Mesendoderm (in vitro differentiated cells): ENCODE data around the gene TPP1.
A peak's percentile ranks its signal among the peaks of the same experiment; 100 is the strongest.

Experiments used
- DNase-seq: peaks from one replicate; pipeline ENCODE4 v3.0.0; 2013
- H2AK5ac ChIP-seq: 2 replicates; pipeline ENCODE4 v1.6.1; 2013; ENCODE audit warnings: low read length, inconsistent platforms
- H2BK120ac ChIP-seq: 2 replicates; pipeline ENCODE4 v1.6.1; 2013; ENCODE audit warnings: low read depth, mild to moderate bottlenecking, low read length, moderate library complexity, mixed read lengths
- H2BK15ac ChIP-seq: replicated peaks from 2 replicates; pipeline ENCODE4 v1.6.1; 2013; ENCODE audit warnings: low read depth, mild to moderate bottlenecking, moderate library complexity
- H2BK5ac ChIP-seq: 2 replicates; pipeline ENCODE4 v1.6.1; 2013; ENCODE audit warnings: low read length, inconsistent platforms
- H3K18ac ChIP-seq: 2 replicates; pipeline ENCODE4 v1.6.1; 2013; ENCODE audit warnings: mild to moderate bottlenecking, low read length, mixed read lengths
- H3K23ac ChIP-seq: one replicate; pipeline ENCODE4 v1.6.1; 2013; ENCODE audit warnings: low read length
- H3K27ac ChIP-seq: 2 replicates; pipeline ENCODE4 v1.5.1; 2013; ENCODE audit warnings: low read depth, mild to moderate bottlenecking, inconsistent platforms, low read length, moderate library complexity
- H3K27me3 ChIP-seq: 2 replicates; pipeline ENCODE4 v1.6.1; 2013; ENCODE audit warnings: low read length, control low read depth, mild to moderate bottlenecking, inconsistent platforms; ENCODE audit not compliant: insufficient read depth, poor library complexity
- H3K36me3 ChIP-seq: 2 replicates; pipeline ENCODE4 v1.6.1; 2013; ENCODE audit warnings: low read length, inconsistent platforms; ENCODE audit not compliant: control insufficient read depth, insufficient read depth
- H3K4ac ChIP-seq: one replicate; pipeline ENCODE4 v1.6.1; 2013; ENCODE audit warnings: low read depth, mild to moderate bottlenecking, low read length, moderate library complexity
- H3K4me1 ChIP-seq: 2 replicates; pipeline ENCODE4 v1.6.1; 2013; ENCODE audit warnings: low read depth, low read length, inconsistent platforms; ENCODE audit not compliant: control insufficient read depth
- H3K4me2 ChIP-seq: 2 replicates; pipeline ENCODE4 v1.6.1; 2013; ENCODE audit warnings: low read length
- H3K4me3 ChIP-seq: 2 replicates; pipeline ENCODE4 v1.5.1; 2013; ENCODE audit warnings: mild to moderate bottlenecking, low read length
- H3K56ac ChIP-seq: one replicate; pipeline ENCODE4 v1.6.1; 2013; ENCODE audit warnings: low read length
- H3K79me1 ChIP-seq: 2 replicates; pipeline ENCODE4 v1.6.1; 2013; ENCODE audit warnings: low read length, inconsistent platforms
- H3K79me2 ChIP-seq: 2 replicates; pipeline ENCODE4 v1.6.1; 2013; ENCODE audit warnings: mild to moderate bottlenecking, low read length; ENCODE audit not compliant: control insufficient read depth, insufficient read depth
- H3K9ac ChIP-seq: 2 replicates; pipeline ENCODE4 v1.6.1; 2013; ENCODE audit warnings: low read length, inconsistent platforms
- H4K5ac ChIP-seq: one replicate; pipeline ENCODE4 v1.6.1; 2013; ENCODE audit warnings: low read length
- H4K8ac ChIP-seq: one replicate; pipeline ENCODE4 v1.6.1; 2013; ENCODE audit warnings: low read depth, mild to moderate bottlenecking, control low read depth, low read length, moderate library complexity
- WGBS: extraction: QIAGEN DNeasy Blood & Tissue Kit; methylation state at CpG from one replicate; pipeline ENCODE4 v1.1.7; 2013; ENCODE audit warnings: low lambda C conversion rate, missing lambda C conversion rate; ENCODE audit not compliant: insufficient coverage; ENCODE audit errors: extremely low coverage; 5-methylcytosine and 5-hydroxymethylcytosine counted together

Gene TPP1

GRCh38 chr11:6632116-6633073 lies 13.2 kb upstream of the TPP1 start:
- H3K79me1 ChIP-seq, result no peaks in the 10 kb centered on the region
- no peak overlapping the region for H3K18ac ChIP-seq
- no peak overlapping the region for H2BK15ac ChIP-seq
- no peak for DNase-seq
- no peak overlapping the region for H3K9ac ChIP-seq
- WGBS, result no CpG with 5 or more reads among the region's 29 CpGs
- no peak overlapping the region for H3K27ac ChIP-seq
- H2BK120ac ChIP-seq, result no peak overlapping the region
- peaks cover 5% of the 10 kb centered on the region for H3K27me3 ChIP-seq
- no peak overlapping the region for H3K4ac ChIP-seq
- no peak overlapping the region for H3K56ac ChIP-seq
- H3K4me3 ChIP-seq, result no peak overlapping the region
- H3K36me3 ChIP-seq, result no peaks in the 10 kb centered on the region
- H2AK5ac ChIP-seq, result no peak overlapping the region
- no peaks in the 10 kb centered on the region for H3K4me1 ChIP-seq
- H3K79me2 ChIP-seq, result no peaks in the 10 kb centered on the region
- no peak overlapping the region for H3K23ac ChIP-seq
- no peak overlapping the region for H2BK5ac ChIP-seq
- no peak overlapping the region for H3K4me2 ChIP-seq
- no peak overlapping the region for H4K5ac ChIP-seq
- no peak overlapping the region for H4K8ac ChIP-seq

- no peak overlapping the region for H2BK15ac ChIP-seq
- H2AK5ac ChIP-seq, result no peak overlapping the region
- no peak overlapping the region for H4K5ac ChIP-seq
- no peak overlapping the region for H3K56ac ChIP-seq
- no peak overlapping the region for H3K23ac ChIP-seq
- no peak overlapping the region for H3K18ac ChIP-seq
- DNase-seq, result no peak
- H3K4me1 ChIP-seq, result no peaks in the 10 kb centered on the region
- no peaks in the 10 kb centered on the region for H3K79me2 ChIP-seq
- no peaks in the 10 kb centered on the region for H3K36me3 ChIP-seq
- no peak overlapping the region for H3K4me3 ChIP-seq
- WGBS, result no CpG with 5 or more reads among the region's 11 CpGs
- H2BK120ac ChIP-seq, result no peak overlapping the region
- no peak overlapping the region for H2BK5ac ChIP-seq
- no peak overlapping the region for H3K9ac ChIP-seq
- H3K4me2 ChIP-seq, result no peak overlapping the region
- no peak overlapping the region for H4K8ac ChIP-seq
- no peak overlapping the region for H3K27ac ChIP-seq
- peaks cover 5% of the 10 kb centered on the region for H3K27me3 ChIP-seq
- H3K79me1 ChIP-seq, result no peaks in the 10 kb centered on the region
- no peak overlapping the region for H3K4ac ChIP-seq
Observed at GRCh38 chr11:6631361-6631890, 12.2 kb upstream of the TPP1 start.

- H3K4me3 ChIP-seq, result no peak overlapping the region
- WGBS, result no CpG with 5 or more reads among the region's 28 CpGs
- H3K56ac ChIP-seq, result no peak overlapping the region
- no peak overlapping the region for H3K18ac ChIP-seq
- no peaks in the 10 kb centered on the region for H3K79me1 ChIP-seq
- H3K9ac ChIP-seq, result no peak overlapping the region
- no peak overlapping the region for H3K27ac ChIP-seq
- no peak overlapping the region for H2BK5ac ChIP-seq
- H2BK120ac ChIP-seq, result no peak overlapping the region
- H3K27me3 ChIP-seq, result peaks cover 5% of the 10 kb centered on the region
- H4K5ac ChIP-seq, result no peak overlapping the region
- H3K23ac ChIP-seq, result no peak overlapping the region
- no peak overlapping the region for H3K4ac ChIP-seq
- no peaks in the 10 kb centered on the region for H3K4me1 ChIP-seq
- no peak overlapping the region for H4K8ac ChIP-seq
- no peak for DNase-seq
- peak overlapping the region; percentile 67 for H3K4me2 ChIP-seq
- no peaks in the 10 kb centered on the region for H3K36me3 ChIP-seq
- H2AK5ac ChIP-seq, result no peak overlapping the region
- no peaks in the 10 kb centered on the region for H3K79me2 ChIP-seq
- no peak overlapping the region for H2BK15ac ChIP-seq
Observed at GRCh38 chr11:6630632-6631291, 11.5 kb upstream of the TPP1 start.

- Histone ChIP-seq H2BK5ac (no peak overlapping the region), H4K8ac (no peak overlapping the region), H2BK120ac (no peak overlapping the region), H3K4me2 (peak overlapping the region; percentile 67), H3K79me2 (no peaks in the 10 kb centered on the region), H3K4me3 (no peak overlapping the region), H3K4me1 (no peaks in the 10 kb centered on the region), H3K36me3 (no peaks in the 10 kb centered on the region), H2BK15ac (no peak overlapping the region), H4K5ac (no peak overlapping the region), H3K4ac (no peak overlapping the region), H3K56ac (peak overlapping the region; percentile 37), H3K23ac (no peak overlapping the region), H3K9ac (peak overlapping the region; percentile 15), H2AK5ac (no peak overlapping the region), H3K18ac (no peak overlapping the region), H3K79me1 (no peaks in the 10 kb centered on the region), H3K27ac (no peak overlapping the region), H3K27me3 (peaks cover 5% of the 10 kb centered on the region)
- DNase-seq, result peak; percentile 55
- WGBS, result no CpG with 5 or more reads among the region's 102 CpGs
Observed at GRCh38 chr11:6629892-6630631, 10.8 kb upstream of the TPP1 start.

- WGBS, result no CpG with 5 or more reads among the region's 24 CpGs
- Histone ChIP-seq H3K18ac (no peak overlapping the region), H3K79me2 (no peaks in the 10 kb centered on the region), H2BK15ac (no peak overlapping the region), H2AK5ac (no peak overlapping the region), H4K5ac (no peak overlapping the region), H3K56ac (peak overlapping the region; percentile 37), H3K36me3 (no peaks in the 10 kb centered on the region), H3K27me3 (peaks cover 5% of the 10 kb centered on the region), H3K23ac (no peak overlapping the region), H3K27ac (no peak overlapping the region), H2BK5ac (no peak overlapping the region), H2BK120ac (no peak overlapping the region), H3K4ac (no peak overlapping the region), H3K4me1 (no peaks in the 10 kb centered on the region), H3K79me1 (no peaks in the 10 kb centered on the region), H3K4me2 (no peak overlapping the region), H3K4me3 (no peak overlapping the region), H4K8ac (no peak overlapping the region), H3K9ac (no peak overlapping the region)
- DNase-seq, result no peak
Observed at GRCh38 chr11:6629573-6629891, 10.3 kb upstream of the TPP1 start.
